ENCODE data around the gene MCMBP.

DNA sequence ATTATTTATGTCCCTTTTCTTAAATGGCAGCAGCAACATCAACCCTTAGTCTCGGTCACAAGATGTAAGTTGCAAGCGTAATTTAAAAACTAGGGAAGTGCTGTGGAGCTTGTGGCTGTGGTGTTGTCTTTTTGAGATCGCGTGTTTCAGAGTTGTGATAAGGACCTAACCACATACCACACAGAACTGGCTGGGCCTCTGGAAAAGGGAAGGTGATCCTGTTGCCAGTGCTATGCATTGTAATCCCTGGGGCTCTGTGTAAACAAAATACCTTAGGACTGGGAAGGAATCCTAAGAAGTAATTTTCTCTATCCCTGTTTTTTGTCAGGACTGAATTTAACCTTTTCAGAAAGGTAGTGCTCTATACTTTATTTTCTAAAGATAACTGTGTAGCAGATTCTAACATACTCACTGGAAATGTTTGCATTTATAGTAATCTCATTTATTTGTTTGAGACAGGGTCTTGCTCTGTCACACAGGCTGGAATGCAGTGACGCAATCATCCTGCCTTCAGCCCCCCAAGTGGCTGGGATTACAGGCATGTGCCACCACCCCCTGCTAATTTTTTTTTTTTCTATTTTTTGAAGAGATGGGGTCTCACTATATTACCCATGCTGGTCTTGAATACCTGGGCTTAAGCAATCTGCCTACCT is 86.4 kb downstream of the MCMBP start:
- no peak for TF ChIP-seq POLR2A (IDR thresholded peaks at IDR 0.05)
- TF ChIP-seq, protein P1, sequence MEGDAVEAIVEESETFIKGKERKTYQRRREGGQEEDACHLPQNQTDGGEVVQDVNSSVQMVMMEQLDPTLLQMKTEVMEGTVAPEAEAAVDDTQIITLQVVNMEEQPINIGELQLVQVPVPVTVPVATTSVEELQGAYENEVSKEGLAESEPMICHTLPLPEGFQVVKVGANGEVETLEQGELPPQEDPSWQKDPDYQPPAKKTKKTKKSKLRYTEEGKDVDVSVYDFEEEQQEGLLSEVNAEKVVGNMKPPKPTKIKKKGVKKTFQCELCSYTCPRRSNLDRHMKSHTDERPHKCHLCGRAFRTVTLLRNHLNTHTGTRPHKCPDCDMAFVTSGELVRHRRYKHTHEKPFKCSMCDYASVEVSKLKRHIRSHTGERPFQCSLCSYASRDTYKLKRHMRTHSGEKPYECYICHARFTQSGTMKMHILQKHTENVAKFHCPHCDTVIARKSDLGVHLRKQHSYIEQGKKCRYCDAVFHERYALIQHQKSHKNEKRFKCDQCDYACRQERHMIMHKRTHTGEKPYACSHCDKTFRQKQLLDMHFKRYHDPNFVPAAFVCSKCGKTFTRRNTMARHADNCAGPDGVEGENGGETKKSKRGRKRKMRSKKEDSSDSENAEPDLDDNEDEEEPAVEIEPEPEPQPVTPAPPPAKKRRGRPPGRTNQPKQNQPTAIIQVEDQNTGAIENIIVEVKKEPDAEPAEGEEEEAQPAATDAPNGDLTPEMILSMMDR (IDR thresholded peaks at IDR 0.05 in 8 of 11, conservative IDR thresholded peaks at IDR 0.05 in 3 of 11), result no peak
- TF ChIP-seq POLR2AphosphoS5 (IDR thresholded peaks at IDR 0.05), result no peak

All from spleen (tissue), 7 donors.